ENCODE measurements around the gene HIPK2. TPM values are rescaled to one million over a fixed set of nuclear protein-coding genes. Genes with fewer than 3 reads are reported as not detected.

Gene HIPK2
- total and polyA plus RNA-seq, 12 donors: 19.7 to 203 (median 127) TPM

DNA sequence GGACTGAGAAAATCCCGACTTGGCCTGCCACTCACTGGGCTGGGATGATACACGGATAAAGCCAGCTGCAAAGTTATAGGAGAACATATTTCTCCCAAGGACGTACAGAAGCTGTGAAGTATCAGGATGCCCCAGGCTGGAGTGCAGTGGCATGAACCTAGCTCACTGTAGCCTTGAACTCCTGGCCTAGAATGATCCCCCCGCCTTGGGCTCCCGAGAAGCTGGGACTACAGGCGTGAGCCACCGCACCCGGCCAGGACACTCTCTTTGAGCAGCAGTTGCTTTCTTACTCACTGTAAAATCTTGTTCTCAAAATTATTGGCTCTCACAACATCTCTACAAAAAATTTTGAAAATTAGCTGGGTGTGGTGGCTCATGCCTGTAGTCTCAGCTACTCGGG is 203.9 kb downstream of the HIPK2 start:
- no peak overlapping the region for H3K4me3 ChIP-seq
- WGBS, 2 donors: 93 to 97% methylated on average over 9 of the region's 9 CpGs
- H3K27me3 ChIP-seq: no peaks in the 10 kb centered on the region
- peaks cover 0 to 19% (median 3%) of the 10 kb centered on the region in 9 donors for H3K4me1 ChIP-seq
- DNase-seq: no peak
- no peak for ATAC-seq
- H3K36me3 ChIP-seq: peaks cover 0 to 98% (median 22%) of the 10 kb centered on the region in 9 donors
- no peaks in the 10 kb centered on the region for H3K9me3 ChIP-seq
- peak overlapping the region in 9 of 10 donors; percentile 47 to 79 (median 72) for H3K27ac ChIP-seq
- TF ChIP-seq, protein P1, sequence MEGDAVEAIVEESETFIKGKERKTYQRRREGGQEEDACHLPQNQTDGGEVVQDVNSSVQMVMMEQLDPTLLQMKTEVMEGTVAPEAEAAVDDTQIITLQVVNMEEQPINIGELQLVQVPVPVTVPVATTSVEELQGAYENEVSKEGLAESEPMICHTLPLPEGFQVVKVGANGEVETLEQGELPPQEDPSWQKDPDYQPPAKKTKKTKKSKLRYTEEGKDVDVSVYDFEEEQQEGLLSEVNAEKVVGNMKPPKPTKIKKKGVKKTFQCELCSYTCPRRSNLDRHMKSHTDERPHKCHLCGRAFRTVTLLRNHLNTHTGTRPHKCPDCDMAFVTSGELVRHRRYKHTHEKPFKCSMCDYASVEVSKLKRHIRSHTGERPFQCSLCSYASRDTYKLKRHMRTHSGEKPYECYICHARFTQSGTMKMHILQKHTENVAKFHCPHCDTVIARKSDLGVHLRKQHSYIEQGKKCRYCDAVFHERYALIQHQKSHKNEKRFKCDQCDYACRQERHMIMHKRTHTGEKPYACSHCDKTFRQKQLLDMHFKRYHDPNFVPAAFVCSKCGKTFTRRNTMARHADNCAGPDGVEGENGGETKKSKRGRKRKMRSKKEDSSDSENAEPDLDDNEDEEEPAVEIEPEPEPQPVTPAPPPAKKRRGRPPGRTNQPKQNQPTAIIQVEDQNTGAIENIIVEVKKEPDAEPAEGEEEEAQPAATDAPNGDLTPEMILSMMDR (IDR thresholded peaks at IDR 0.05): no peak
- intact Hi-C loops (cut with DNase I): no loop called here

DNA sequence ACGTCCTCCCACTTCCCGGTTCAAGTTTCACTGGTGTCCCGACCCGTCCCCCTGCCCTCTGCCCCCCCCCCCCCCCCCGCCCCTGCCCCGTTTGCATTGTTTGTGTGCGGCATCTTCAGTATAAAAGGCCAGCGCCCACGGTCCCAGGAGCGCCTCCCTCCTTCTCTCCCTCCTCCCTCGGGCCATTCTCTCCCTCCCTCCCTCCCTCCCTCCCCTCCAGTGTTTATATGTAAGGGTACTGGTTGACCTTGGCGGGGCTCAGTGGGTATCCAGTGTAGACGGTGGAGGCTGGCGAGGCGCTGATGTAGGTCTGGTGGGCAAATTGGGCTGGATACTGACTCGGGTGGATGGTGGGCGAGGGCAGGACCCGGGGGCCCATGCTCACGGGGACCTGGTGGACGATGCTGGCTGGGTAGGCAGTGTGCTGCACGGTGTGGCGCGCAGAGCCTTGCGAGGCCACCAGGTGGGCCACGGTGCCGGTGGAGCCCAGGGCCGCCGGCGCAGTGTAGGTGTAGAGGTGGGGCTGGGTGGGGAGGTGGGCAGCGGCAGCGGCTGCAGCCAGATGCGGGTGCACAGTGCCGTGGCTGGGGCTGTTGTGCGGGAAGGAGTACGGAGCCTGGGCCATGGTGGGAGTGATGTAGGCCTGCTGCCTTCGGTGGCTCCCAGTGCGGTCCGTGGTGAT is 205.0 kb downstream of the HIPK2 start:
- DNase-seq: no peak
- no peaks in the 10 kb centered on the region for H3K9me3 ChIP-seq
- H3K27me3 ChIP-seq: no peaks in the 10 kb centered on the region
- H3K4me3 ChIP-seq: no peak overlapping the region
- peaks cover 0 to 19% (median 3%) of the 10 kb centered on the region in 9 donors for H3K4me1 ChIP-seq
- WGBS, 2 donors: 92% methylated on average over 38 of the region's 38 CpGs
- no peak overlapping the region for H3K27ac ChIP-seq
- H3K36me3 ChIP-seq: peaks cover 0 to 98% (median 15%) of the 10 kb centered on the region in 9 donors
- no peak for ATAC-seq
- TF ChIP-seq, protein P1 (IDR thresholded peaks at IDR 0.05): no peak
- intact Hi-C loops (cut with DNase I): no loop called here

DNA sequence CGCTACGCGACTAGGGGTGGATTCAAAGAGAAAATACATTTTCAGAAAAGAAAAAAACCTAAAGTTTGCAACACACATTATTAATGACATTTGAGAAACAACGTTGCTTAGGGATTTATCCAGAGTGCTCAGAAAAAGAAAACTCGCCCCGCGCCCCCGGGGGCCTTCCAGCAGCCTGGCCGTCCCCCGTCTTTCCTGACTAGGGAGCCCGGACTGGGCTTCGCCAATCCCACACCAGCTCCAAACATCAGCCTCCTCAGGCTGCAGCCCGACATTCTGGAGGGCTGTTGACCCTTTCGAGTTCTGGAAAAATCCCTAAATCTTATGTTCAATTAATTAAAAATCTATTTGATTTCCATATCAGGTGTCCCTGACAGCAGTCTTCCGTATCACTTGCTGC is 205.7 kb downstream of the HIPK2 start:
- no peak overlapping the region for H3K27ac ChIP-seq
- peaks cover 0 to 19% (median 3%) of the 10 kb centered on the region in 9 donors for H3K4me1 ChIP-seq
- ATAC-seq (no peak), DNase-seq (no peak)
- WGBS, 2 donors: 97% methylated on average over 15 of the region's 15 CpGs
- intact Hi-C loops (cut with DNase I): no loop called here
- no peak overlapping the region for H3K4me3 ChIP-seq
- H3K9me3 ChIP-seq: no peaks in the 10 kb centered on the region
- peaks cover 0 to 98% (median 15%) of the 10 kb centered on the region in 9 donors for H3K36me3 ChIP-seq
- H3K27me3 ChIP-seq: no peaks in the 10 kb centered on the region
- TF ChIP-seq, protein P1 (IDR thresholded peaks at IDR 0.05): no peak

- Histone ChIP-seq H3K27ac (no peak overlapping the region), H3K9me3 (no peaks in the 10 kb centered on the region), H3K36me3 (peaks cover 0 to 98% (median 15%) of the 10 kb centered on the region in 9 donors), H3K27me3 (no peaks in the 10 kb centered on the region), H3K4me1 (peaks cover 0 to 19% (median 3%) of the 10 kb centered on the region in 9 donors), H3K4me3 (no peak overlapping the region)
- TF ChIP-seq, protein P1 (IDR thresholded peaks at IDR 0.05): no peak
- WGBS, 2 donors: 97 to 98% methylated on average over 20 of the region's 20 CpGs
- no peak for DNase-seq
- ATAC-seq: no peak
- intact Hi-C loops (cut with DNase I): no loop called here
Observed at GRCh38 chr7:139571651-139572050, 206.1 kb downstream of the HIPK2 start.
